ENCODE measurements around the gene SGIP1. TPM values are rescaled to one million over a fixed set of nuclear protein-coding genes. Genes with fewer than 3 reads are reported as not detected.

SGIP1 gene
- total and polyA plus RNA-seq, 2 of the 8 experiments (the other 6 are each of a cell fraction or from before 2014, with no cell fraction given): 1.4 to 2.1 TPM

- Histone ChIP-seq H3K14ac (ENCODE audit: insufficient read length) (no peak overlapping the region), H3K4me2 (ENCODE audit: insufficient read depth in 1 of 2, low read depth in 2 of 2, low read length in 2 of 2) (no peak overlapping the region), H3K56ac (replicated peaks; ENCODE audit: insufficient read length, low read depth, low read length) (no peak overlapping the region), H2BK120ac (replicated peaks; ENCODE audit: low read depth, low read length) (no peak overlapping the region), H4K5ac (ENCODE audit: insufficient read length, low read depth, low read length) (no peak overlapping the region), H3K79me2 (ENCODE audit: control insufficient read depth in 1 of 2, insufficient read depth in 2 of 2, low read length in 2 of 2) (no peaks in the 10 kb centered on the region), H3K18ac (ENCODE audit: extremely low read depth, low read length) (no peak overlapping the region), H2BK12ac (ENCODE audit: low read depth, low read length) (no peak overlapping the region), H2BK20ac (ENCODE audit: low read length) (no peak overlapping the region), H3K23ac (ENCODE audit: insufficient read length) (no peak overlapping the region), H3K27ac (ENCODE audit: low read depth, low read length) (no peak overlapping the region), H4K20me1 (replicated peaks in 1 of 2; ENCODE audit: control insufficient read depth in 1 of 2, insufficient read depth in 2 of 2, low read length in 2 of 2) (no peaks in the 10 kb centered on the region), H3K4me3 (ENCODE audit: extremely low read depth in 1 of 4, insufficient read depth in 2 of 4, low read depth in 3 of 4, low read length in 4 of 4) (no peak overlapping the region), H3K36me3 (ENCODE audit: control insufficient read depth in 2 of 4, insufficient read depth in 4 of 4, low read length in 3 of 4) (no peaks in the 10 kb centered on the region), H4K91ac (replicated peaks; ENCODE audit: insufficient read length, low read length) (no peak overlapping the region), H3K9ac (replicated peaks in 1 of 4; ENCODE audit: extremely low read depth in 1 of 4, low read depth in 3 of 4, low read length in 3 of 4) (no peak overlapping the region), H3K9me3 (ENCODE audit: insufficient read depth in 2 of 2, low read depth in 1 of 2, low read length in 1 of 2) (no peaks in the 10 kb centered on the region), H3K4ac (replicated peaks; ENCODE audit: insufficient read length, low read depth, low read length) (no peak overlapping the region), H2BK5ac (ENCODE audit: low read depth, low read length) (no peak overlapping the region), H2AFZ (ENCODE audit: low read length) (no peak overlapping the region), H3K4me1 (replicated peaks in 1 of 4; ENCODE audit: control insufficient read depth in 3 of 4, insufficient read depth in 4 of 4, low read length in 3 of 4) (peaks cover 0 to 8% (median 4%) of the 10 kb centered on the region in 4 experiments; a peak in 4 of 7 replicates), H3K79me1 (ENCODE audit: low read depth, low read length) (no peaks in the 10 kb centered on the region), H3K23me2 (ENCODE audit: low read depth, low read length) (peaks cover 9% of the 10 kb centered on the region), H2AK5ac (ENCODE audit: low read depth, low read length) (no peak overlapping the region), H3K27me3 (replicated peaks in 1 of 4; ENCODE audit: control insufficient read depth in 3 of 4, extremely low read depth in 1 of 4, insufficient read depth in 3 of 4, low read length in 3 of 4) (peaks cover 1 to 10% (median 5%) of the 10 kb centered on the region in 4 experiments), H2BK15ac (ENCODE audit: low read length) (no peak overlapping the region), H4K8ac (ENCODE audit: extremely low read depth, insufficient read depth, low read length) (no peak overlapping the region)
- ChIA-PET CTCF (ENCODE audit: partially characterized antibody) (interaction anchor here (1.1 to 1.3 kb wide), 3 partner anchors 11 to 39 kb away, joined by 3 read pairs; no protein-coding TSS in a partner anchor), POLR2A (ENCODE audit: partially characterized antibody) (no interaction called here)
- DNase-seq (ENCODE audit: low read depth in 1 of 2, low spot score in 2 of 2) (no peak), FAIRE-seq (no peak)
- TF ChIP-seq CEBPB (IDR thresholded peaks at IDR 0.05; ENCODE audit: low read depth, low read length) (no peak), PHF8 (conservative IDR thresholded peaks at IDR 0.05; ENCODE audit: low read depth, low read length) (no peak), ATF3 (IDR thresholded peaks at IDR 0.05; ENCODE audit: insufficient read depth, low read depth, low read length) (no peak), SUZ12 (IDR thresholded peaks at IDR 0.05; ENCODE audit: low read length) (no peak), POU5F1 (IDR thresholded peaks at IDR 0.05; ENCODE audit: low read depth, low read length) (no peak), SP4 (IDR thresholded peaks at IDR 0.05; ENCODE audit: low read length) (no peak), NRF1 (IDR thresholded peaks at IDR 0.05; ENCODE audit: low read depth, low read length) (no peak), KDM1A (IDR thresholded peaks at IDR 0.05; ENCODE audit: borderline replicate concordance, low read length) (no peak), POLR2A (IDR thresholded peaks at IDR 0.05; ENCODE audit: control extremely low read depth in 1 of 2, low read depth in 2 of 2, low read length in 2 of 2) (no peak), EGR1 (IDR thresholded peaks at IDR 0.05; ENCODE audit: borderline replicate concordance, low read depth, low read length) (no peak)
- TF ChIP-seq, protein P1, sequence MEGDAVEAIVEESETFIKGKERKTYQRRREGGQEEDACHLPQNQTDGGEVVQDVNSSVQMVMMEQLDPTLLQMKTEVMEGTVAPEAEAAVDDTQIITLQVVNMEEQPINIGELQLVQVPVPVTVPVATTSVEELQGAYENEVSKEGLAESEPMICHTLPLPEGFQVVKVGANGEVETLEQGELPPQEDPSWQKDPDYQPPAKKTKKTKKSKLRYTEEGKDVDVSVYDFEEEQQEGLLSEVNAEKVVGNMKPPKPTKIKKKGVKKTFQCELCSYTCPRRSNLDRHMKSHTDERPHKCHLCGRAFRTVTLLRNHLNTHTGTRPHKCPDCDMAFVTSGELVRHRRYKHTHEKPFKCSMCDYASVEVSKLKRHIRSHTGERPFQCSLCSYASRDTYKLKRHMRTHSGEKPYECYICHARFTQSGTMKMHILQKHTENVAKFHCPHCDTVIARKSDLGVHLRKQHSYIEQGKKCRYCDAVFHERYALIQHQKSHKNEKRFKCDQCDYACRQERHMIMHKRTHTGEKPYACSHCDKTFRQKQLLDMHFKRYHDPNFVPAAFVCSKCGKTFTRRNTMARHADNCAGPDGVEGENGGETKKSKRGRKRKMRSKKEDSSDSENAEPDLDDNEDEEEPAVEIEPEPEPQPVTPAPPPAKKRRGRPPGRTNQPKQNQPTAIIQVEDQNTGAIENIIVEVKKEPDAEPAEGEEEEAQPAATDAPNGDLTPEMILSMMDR (IDR thresholded peaks at IDR 0.05; ENCODE audit: control extremely low read depth in 1 of 3, insufficient read depth in 1 of 3, low read depth in 1 of 3, low read length in 3 of 3): no peak
- WGBS, 2 experiments (ENCODE audit: extremely low coverage in 1 of 2, insufficient coverage in 1 of 2, insufficient read length in 1 of 2, insufficient replicate concordance in 2 of 2, low coverage in 1 of 2, low lambda C conversion rate in 2 of 2, missing lambda C conversion rate in 1 of 2): 74% methylated on average over 3 of the region's 3 CpGs; no CpG with 5 or more reads in 1 of the 2 experiments
Measured at GRCh38 chr1:66750577-66750976, 216.6 kb downstream of the SGIP1 start.
